Panc1 (cell line): ENCODE data around the gene HOXC9.

Source experiments
- CTCF ChIP-seq: fragments of 450-650 bp; IDR thresholded peaks from 2 replicates; pipeline ENCODE4 v1.5.1; 2017; ENCODE audit warnings: mild to moderate bottlenecking
- POLR2AphosphoS5 ChIP-seq: IDR thresholded peaks from 2 replicates; pipeline ENCODE4 v1.6.1; 2012; ENCODE audit warnings: mild to moderate bottlenecking, low read depth, low read length, moderate library complexity
- REST ChIP-seq, 2 experiments: IDR thresholded peaks; 2 replicates each; pipeline ENCODE4 v1.6.1; 2011 to 2012; ENCODE audit warnings: low read depth in 2 of 2, control low read depth in 1 of 2, low read length in 1 of 2, mild to moderate bottlenecking in 1 of 2, moderate library complexity in 1 of 2; ENCODE audit not compliant: insufficient read depth in 1 of 2
- SIN3A ChIP-seq: IDR thresholded peaks from 2 replicates; pipeline ENCODE4 v1.6.1; 2012; ENCODE audit warnings: low read depth, mild to moderate bottlenecking, low read length, moderate library complexity, borderline replicate concordance; ENCODE audit not compliant: insufficient read depth
- TCF7L2 ChIP-seq: IDR thresholded peaks from 2 replicates; pipeline ENCODE4 v1.6.1; 2011; ENCODE audit warnings: mild to moderate bottlenecking, low read depth, low read length, inconsistent platforms

GRCh38 chr12:54049108-54049507 is 49.1 kb downstream of the HOXC9 start:
- no peak for TF ChIP-seq CTCF
- TF ChIP-seq POLR2AphosphoS5 = no peak
- no peak for TF ChIP-seq TCF7L2
- no peak for TF ChIP-seq REST (IDR thresholded peaks at IDR 0.05; ENCODE audit: insufficient read depth in 1 of 2, low read depth in 2 of 2, low read length in 1 of 2)
- TF ChIP-seq SIN3A = no peak
